K562 (cell line): ENCODE measurements around the gene MRPL30. TPM values are rescaled to one million over a fixed set of nuclear protein-coding genes. Genes with fewer than 3 reads are reported as not detected.

Experiments used
- ATAC-seq: fragments of 200-7000 bp; cut with Tn5 transposase; 3 replicates; pipeline ENCODE4 v1.9.1; 2020; ENCODE audit warnings: moderate library complexity
- BruUV-seq: library from RNA; stranded (reverse); fragments of 400-500 nt; replicated peaks from 2 replicates; lab custom pipeline; 2021; lab: Mats Ljungman, UMichigan
- CTCF ChIA-PET: fragments of 300-600 bp; formaldehyde crosslinking; extraction: SDS; loops from one replicate; lab custom pipeline; 2021; ENCODE audit warnings: low intra/inter-chr PET ratio; lab: Yijun Ruan, JAX
- POLR2A ChIA-PET: fragments of 300-600, 350-650 bp; sonication (Branson Sonifier 250); formaldehyde crosslinking; extraction: SDS; loops from one replicate; lab custom pipeline; 2021; ENCODE audit warnings: antibody characterized with exemption, inconsistent platforms; lab: Yijun Ruan, JAX
- DNase-seq, 4 experiments: peaks; one replicate each; pipeline versions ENCODE4 v3.0.0 to v3.0.0-alpha.2; 2011 to 2018; ENCODE audit warnings: low spot score in 3 of 4, mixed read lengths in 3 of 4; ENCODE audit errors: extremely low read depth in 1 of 4
- FAIRE-seq: peaks from 2 replicates; lab custom pipeline; 2011; peaks lifted over from hg19 to GRCh38; lab: Jason Lieb, UNC
- H2AFZ ChIP-seq: 2 replicates; pipeline ENCODE4 v1.6.0; 2011; ENCODE audit warnings: low read depth, low read length, control low read depth, inconsistent platforms
- H3K27ac ChIP-seq: fragments of 200-600 bp; 3 replicates; pipeline ENCODE4 v1.8.0; 2011; ENCODE audit warnings: low read depth, mild to moderate bottlenecking, control low read depth, inconsistent platforms, low read length, moderate library complexity, mixed read lengths; ENCODE audit errors: extremely low read depth
- H3K27me3 ChIP-seq, 2 experiments: fragments of 300-600 bp in 1 of 2; 2 replicates in 1 of 2; 3 replicates in 1 of 2; pipeline versions ENCODE4 v1.6.0 to v1.8.0; 2011; ENCODE audit warnings: inconsistent platforms in 2 of 2, low read length in 2 of 2, mild to moderate bottlenecking in 1 of 2, mixed read lengths in 1 of 2, moderate library complexity in 1 of 2; ENCODE audit not compliant: control insufficient read depth in 2 of 2, insufficient read depth in 2 of 2
- H3K36me3 ChIP-seq: fragments of 300-600 bp; 3 replicates; pipeline ENCODE4 v1.8.0; 2011; ENCODE audit warnings: mild to moderate bottlenecking, low read length, inconsistent platforms; ENCODE audit not compliant: control insufficient read depth, insufficient read depth
- H3K4me1 ChIP-seq, 2 experiments: fragments of 200-600 bp in 1 of 2; replicated peaks in 1 of 2; 2 replicates in 1 of 2; 3 replicates in 1 of 2; pipeline versions ENCODE4 v1.5.1 to v1.8.0; 2011; ENCODE audit warnings: inconsistent platforms in 2 of 2, low read length in 2 of 2, mild to moderate bottlenecking in 1 of 2, mixed read lengths in 1 of 2, moderate library complexity in 1 of 2; ENCODE audit not compliant: control insufficient read depth in 2 of 2, insufficient read depth in 2 of 2
- H3K4me2 ChIP-seq: 2 replicates; pipeline ENCODE4 v1.6.1; 2011; ENCODE audit warnings: low read length, control low read depth, inconsistent platforms, mixed read lengths; ENCODE audit not compliant: insufficient read depth
- H3K4me3 ChIP-seq: fragments of 200-600 bp; sonication (generic), shearing (Covaris generic); 2 replicates; pipeline ENCODE4 v1.5.1; 2016; ENCODE audit warnings: control low read depth, inconsistent platforms
- H3K79me2 ChIP-seq: fragments of 200-600 bp; 3 replicates; pipeline ENCODE4 v1.8.0; 2011; ENCODE audit warnings: low read length, inconsistent platforms; ENCODE audit not compliant: control insufficient read depth, insufficient read depth
- H3K9ac ChIP-seq, 2 experiments: 2 replicates each; pipeline versions ENCODE4 v1.6.0 to v1.6.1; 2011; ENCODE audit warnings: low read depth in 2 of 2, low read length in 2 of 2, control low read depth in 1 of 2, inconsistent platforms in 1 of 2, mild to moderate bottlenecking in 1 of 2, mixed read lengths in 1 of 2; ENCODE audit not compliant: insufficient read depth in 1 of 2
- H3K9me1 ChIP-seq: one replicate; pipeline ENCODE4 v1.6.0; 2011; ENCODE audit warnings: inconsistent platforms, mild to moderate bottlenecking, low read length, moderate library complexity; ENCODE audit not compliant: control insufficient read depth, insufficient read depth
- H3K9me3 ChIP-seq: replicated peaks from 2 replicates; pipeline ENCODE4 v1.5.1; 2011; ENCODE audit warnings: low read depth, low read length, inconsistent platforms; ENCODE audit not compliant: control insufficient read depth, insufficient read depth
- H4K20me1 ChIP-seq: replicated peaks from 2 replicates; pipeline ENCODE4 v1.6.1; 2011; ENCODE audit warnings: low read length, inconsistent platforms, mixed read lengths; ENCODE audit not compliant: control insufficient read depth, insufficient read depth
- CCAR2 ChIP-seq: fragments of 200-400 bp; formaldehyde crosslinking; IDR thresholded peaks from 2 replicates; pipeline ENCODE4 v1.6.1; 2017; ENCODE audit warnings: mild to moderate bottlenecking, low read depth, low read length
- ETV5 ChIP-seq: sonication (generic); formaldehyde crosslinking; IDR thresholded peaks from 2 replicates; pipeline ENCODE4 v1.4.0; 2020; ENCODE audit warnings: low read depth, mild to moderate bottlenecking, missing genetic modification reagents
- FOXK1 ChIP-seq: sonication (generic); formaldehyde crosslinking; IDR thresholded peaks from 2 replicates; pipeline ENCODE4 v1.8.0; 2022; ENCODE audit warnings: missing genetic modification reagents, mild to moderate bottlenecking, borderline replicate concordance
- FOXK2 ChIP-seq, 2 experiments: fragments of 450-650 bp; IDR thresholded peaks in 1 of 2; conservative IDR thresholded peaks in 1 of 2; 2 replicates each; pipeline ENCODE4 v1.6.1; 2016; ENCODE audit warnings: low read depth in 2 of 2, mild to moderate bottlenecking in 1 of 2
- FUS ChIP-seq: fragments of 200-400 bp; formaldehyde crosslinking; optimal IDR thresholded peaks from 2 replicates; pipeline ENCODE3; 2017; ENCODE audit warnings: low read depth, low read length
- NFE2L1 ChIP-seq: fragments of 450-650 bp; IDR thresholded peaks from 2 replicates; pipeline ENCODE4 v1.6.1; 2016; ENCODE audit warnings: missing genetic modification characterization, low read depth, mild to moderate bottlenecking, missing compliant biosample characterization, moderate library complexity, borderline replicate concordance
- NR1H2 ChIP-seq: sonication (generic); formaldehyde crosslinking; IDR thresholded peaks from 2 replicates; pipeline ENCODE4 v1.4.0; 2020; ENCODE audit warnings: mild to moderate bottlenecking, missing genetic modification reagents
- NUFIP1 ChIP-seq: fragments of 450-650 bp; IDR thresholded peaks from 2 replicates; pipeline ENCODE4 v1.6.1; 2018; ENCODE audit not compliant: partially characterized antibody
- TARDBP ChIP-seq: fragments of 450-650 bp; IDR thresholded peaks from 2 replicates; pipeline ENCODE4 v1.6.1; 2016
- TBL1XR1 ChIP-seq, 2 experiments: IDR thresholded peaks; 2 replicates each; pipeline ENCODE4 v1.6.1; 2012; ENCODE audit warnings: improper control_type of control experiment in 2 of 2, low read length in 2 of 2, mild to moderate bottlenecking in 1 of 2
- ZBED1 ChIP-seq: IDR thresholded peaks from 2 replicates; pipeline ENCODE4 v1.6.1; 2014
- ZNF23 ChIP-seq: fragments of 250-450 bp; sonication (Bioruptor Pico); IDR thresholded peaks from 2 replicates; pipeline ENCODE4 v1.4.0; 2020; ENCODE audit warnings: mild to moderate bottlenecking
- ZNF699 ChIP-seq: fragments of 250-450 bp; sonication (Bioruptor Pico); IDR thresholded peaks from 2 replicates; pipeline ENCODE4 v1.8.0; 2021; ENCODE audit warnings: mild to moderate bottlenecking, moderate library complexity; ENCODE audit not compliant: insufficient replicate concordance
- ZNF764 ChIP-seq: fragments of 250-450 bp; sonication (Bioruptor Pico); IDR thresholded peaks from 2 replicates; pipeline ENCODE4 v1.4.0; 2020; ENCODE audit warnings: low read depth, mild to moderate bottlenecking, moderate library complexity
- WGBS: fragments of 100-300 bp; shearing (Covaris generic); methylation state at CpG from one replicate; pipeline ENCODE4 v1.1.6; 2016; ENCODE audit warnings: low coverage, mixed read lengths; ENCODE audit not compliant: insufficient coverage; ENCODE audit errors: missing lambda C conversion rate; 5-methylcytosine and 5-hydroxymethylcytosine counted together
- in situ Hi-C: fragments of 300-500 bp; cut with MboI; formaldehyde crosslinking; loops from 4 replicates; pipeline ENCODE4 v1.15.0; 2018; ENCODE audit warnings: inconsistent platforms, mixed read lengths
- intact Hi-C: fragments of 100-400 bp; cut with micrococcal nuclease; formaldehyde crosslinking; loops from 2 replicates; pipeline ENCODE4 v1.14.2; 2022
- polyA plus RNA-seq, 8 experiments: library from polyadenylated mRNA; depleted of rRNA in 4 of 8; stranded (reverse) in 5 of 8; unstranded in 3 of 8; fragments of >200 nt; fragmentation: Nextera tagmentation in 2 of 8; fragmentation: Illumina TruSeq in 1 of 8; extraction: Ambion mirVana in 2 of 8; extraction: Trizol in 1 of 8; gene quantifications; 2 replicates each; pipeline versions ENCODE4 v1.2.1 to v1.2.3, GENCODE V29; 2011 to 2014; ENCODE audit warnings: inconsistent platforms in 1 of 8, missing spikeins in 1 of 8
- total RNA-seq, 7 experiments: library from RNA; depleted of rRNA in 6 of 7; stranded (reverse); fragments of >200 nt in 6 of 7; fragmentation: Illumina TruSeq in 2 of 7; extraction: Trizol in 2 of 7; gene quantifications; 2 replicates each; pipeline versions ENCODE4 v1.2.1 to v1.2.3, GENCODE V29; 2011 to 2021; ENCODE audit warnings: low replicate concordance in 1 of 7
- TF ChIP-seq, protein P1 (sequence below): sonication (generic); formaldehyde crosslinking; IDR thresholded peaks from 2 replicates; pipeline ENCODE4 v1.8.1; 2023; ENCODE audit warnings: mild to moderate bottlenecking, missing genetic modification reagents, moderate library complexity

The MRPL30 gene
- total and polyA plus RNA-seq, 9 of the 15 experiments (the other 6 are each of a cell fraction or from before 2014, with no cell fraction given) = 63.3 to 130 (median 87.0) TPM

GRCh38 chr2:99184811-99185210 lies 3.8 kb downstream of the MRPL30 start:
- FAIRE-seq = no peak
- in situ Hi-C loops (no loop called here), intact Hi-C loops (no loop called here)
- no peak overlapping the region for H3K4me2 ChIP-seq
- DNase-seq = no peak
- H3K9ac ChIP-seq = no peak overlapping the region
- H4K20me1 ChIP-seq = no peaks in the 10 kb centered on the region
- H3K27me3 ChIP-seq = no peaks in the 10 kb centered on the region
- no peak for TF ChIP-seq ZNF23 (CRISPR knock-in tag)
- no peak for TF ChIP-seq CCAR2
- no peak for TF ChIP-seq ZBED1
- TF ChIP-seq, protein P1, sequence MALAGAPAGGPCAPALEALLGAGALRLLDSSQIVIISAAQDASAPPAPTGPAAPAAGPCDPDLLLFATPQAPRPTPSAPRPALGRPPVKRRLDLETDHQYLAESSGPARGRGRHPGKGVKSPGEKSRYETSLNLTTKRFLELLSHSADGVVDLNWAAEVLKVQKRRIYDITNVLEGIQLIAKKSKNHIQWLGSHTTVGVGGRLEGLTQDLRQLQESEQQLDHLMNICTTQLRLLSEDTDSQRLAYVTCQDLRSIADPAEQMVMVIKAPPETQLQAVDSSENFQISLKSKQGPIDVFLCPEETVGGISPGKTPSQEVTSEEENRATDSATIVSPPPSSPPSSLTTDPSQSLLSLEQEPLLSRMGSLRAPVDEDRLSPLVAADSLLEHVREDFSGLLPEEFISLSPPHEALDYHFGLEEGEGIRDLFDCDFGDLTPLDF (CRISPR knock-in tag) = no peak
- TF ChIP-seq TBL1XR1 (IDR thresholded peaks at IDR 0.05; ENCODE audit: low read length in 2 of 2) = no peak
- no peak for TF ChIP-seq ETV5 (CRISPR knock-in tag)
- no peak for TF ChIP-seq FUS
- no peak for TF ChIP-seq ZNF699 (CRISPR knock-in tag)
- no peak for TF ChIP-seq TARDBP
- TF ChIP-seq NR1H2 (CRISPR knock-in tag) = no peak
- no peak for TF ChIP-seq NUFIP1
- no peak for TF ChIP-seq FOXK2 (conservative IDR thresholded peaks at IDR 0.05 in 1 of 2, IDR thresholded peaks at IDR 0.05 in 1 of 2; ENCODE audit: low read depth in 2 of 2)
- TF ChIP-seq ZNF764 (CRISPR knock-in tag) = no peak
- no peak for TF ChIP-seq NFE2L1 (tag)
- no peak for TF ChIP-seq FOXK1 (CRISPR knock-in tag)
- WGBS = 92% methylated on average over 6 of the region's 6 CpGs
- ATAC-seq = no peak
- H3K27ac ChIP-seq = no peak overlapping the region
- POLR2A ChIA-PET = interaction anchor here (1.0 kb wide), 1 partner anchor 113 kb away, joined by 3 read pairs; no protein-coding TSS in a partner anchor
- no peaks in the 10 kb centered on the region for H3K9me3 ChIP-seq
- H3K79me2 ChIP-seq = peaks cover 91% of the 10 kb centered on the region
- peaks cover 0 to 13% of the 10 kb centered on the region in 2 experiments for H3K4me1 ChIP-seq
- H3K4me3 ChIP-seq = no peak overlapping the region
- no TSS peak for BruUV-seq
- CTCF ChIA-PET = no interaction called here
- peaks cover 5% of the 10 kb centered on the region for H3K9me1 ChIP-seq
- H3K36me3 ChIP-seq = peaks cover 53% of the 10 kb centered on the region
- no peak overlapping the region for H2AFZ ChIP-seq
